HCT116 (cell line): ENCODE measurements around the gene NLRP12. TPM values are rescaled to one million over a fixed set of nuclear protein-coding genes. Genes with fewer than 3 reads are reported as not detected.

Source experiments
- ATAC-seq: fragments of 200-7000 bp; cut with Tn5 transposase; 2 replicates; pipeline ENCODE4 v1.9.1; 2020; ENCODE audit warnings: mild to moderate bottlenecking, moderate library complexity
- BruUV-seq: library from RNA; stranded (reverse); fragments of 400-500 nt; replicated peaks from 2 replicates; lab custom pipeline; 2021; lab: Mats Ljungman, UMichigan
- CTCF ChIA-PET: fragments of 300-600 bp; sonication (Branson Sonifier 250); formaldehyde crosslinking; loops from one replicate; lab custom pipeline; 2021; ENCODE audit warnings: antibody characterized with exemption; lab: Charles Lee
- POLR2A ChIA-PET: fragments of 300-600, 350-600 bp; sonication (Branson Sonifier 250); formaldehyde crosslinking; loops from one replicate; lab custom pipeline; 2021; ENCODE audit warnings: antibody characterized with exemption; lab: Charles Lee
- RAD21 ChIA-PET, 2 experiments: fragments of 300-600 bp; sonication (Branson Sonifier 250); formaldehyde crosslinking; loops; one replicate each; lab custom pipeline; 2023; ENCODE audit warnings: low total read pairs in 2 of 2; ENCODE audit not compliant: uncharacterized antibody in 2 of 2, unreplicated experiment in 2 of 2, low non-redundant PET in 1 of 2; lab: Charles Lee
- DNase-seq: peaks from one replicate; pipeline ENCODE4 v3.0.0-alpha.2; 2010; ENCODE audit warnings: low read depth, low spot score
- H2AFZ ChIP-seq: fragments of 200-600 bp; shearing (Covaris generic), sonication (generic); 2 replicates; pipeline ENCODE4 v1.6.1; 2017; ENCODE audit warnings: low read depth, mixed run types, mixed read lengths, antibody characterized with exemption, low read length; ENCODE audit not compliant: poor library complexity, severe bottlenecking
- H3K27ac ChIP-seq: 2 replicates; pipeline ENCODE4 v1.5.1; 2012; ENCODE audit warnings: low read depth, low read length
- H3K27me3 ChIP-seq: fragments of 200-600 bp; sonication (generic); 2 replicates; pipeline ENCODE4 v1.6.1; 2016; ENCODE audit warnings: mixed run types, low read length, mixed read lengths; ENCODE audit not compliant: insufficient read depth
- H3K36me3 ChIP-seq, 2 experiments: fragments of 200-500 bp in 1 of 2; fragments of 200-600 bp in 1 of 2; sonication (Bioruptor generic) in 1 of 2; sonication (generic) in 1 of 2; 2 replicates each; pipeline versions ENCODE4 v1.5.1 to v1.6.1; 2014 to 2016; ENCODE audit warnings: low read length in 2 of 2, inconsistent platforms in 1 of 2, mixed read lengths in 1 of 2, mixed run types in 1 of 2; ENCODE audit not compliant: insufficient read depth in 2 of 2, control insufficient read depth in 1 of 2
- H3K4me1 ChIP-seq, 2 experiments: fragments of 200-600 bp in 1 of 2; sonication (generic) in 1 of 2; 2 replicates each; pipeline versions ENCODE4 v1.5.1 to v1.6.1; 2012 to 2017; ENCODE audit warnings: low read length in 2 of 2, inconsistent platforms in 1 of 2, mild to moderate bottlenecking in 1 of 2, mixed read lengths in 1 of 2, mixed run types in 1 of 2, moderate library complexity in 1 of 2; ENCODE audit not compliant: insufficient read depth in 2 of 2, control insufficient read depth in 1 of 2
- H3K4me2 ChIP-seq: fragments of 200-600 bp; sonication (generic); 2 replicates; pipeline ENCODE4 v1.6.1; 2017; ENCODE audit warnings: mixed run types, low read length, mixed read lengths
- H3K4me3 ChIP-seq, 2 experiments: fragments of 200-600 bp in 1 of 2; sonication (generic) in 1 of 2; replicated peaks in 1 of 2; 2 replicates each; pipeline ENCODE4 v1.5.1; 2011 to 2016; ENCODE audit warnings: low read length in 2 of 2, control low read depth in 1 of 2, low read depth in 1 of 2, mild to moderate bottlenecking in 1 of 2, mixed read lengths in 1 of 2, mixed run types in 1 of 2
- H3K79me2 ChIP-seq: fragments of 200-600 bp; sonication (generic); 2 replicates; pipeline ENCODE4 v1.6.1; 2017; ENCODE audit warnings: mild to moderate bottlenecking, mixed run types, low read length, moderate library complexity, mixed read lengths; ENCODE audit not compliant: insufficient read depth
- H3K9ac ChIP-seq: fragments of 200-600 bp; sonication (generic); 2 replicates; pipeline ENCODE4 v1.6.1; 2016; ENCODE audit warnings: low read length, mixed read lengths
- H3K9me2 ChIP-seq: fragments of 200-600 bp; sonication (generic), shearing (Covaris generic); 2 replicates; pipeline ENCODE4 v1.6.1; 2017; ENCODE audit warnings: mixed run types, mild to moderate bottlenecking, moderate library complexity; ENCODE audit not compliant: insufficient read depth
- H3K9me3 ChIP-seq, 2 experiments: fragments of 200-500 bp in 1 of 2; fragments of 200-600 bp in 1 of 2; sonication (Bioruptor generic) in 1 of 2; sonication (generic) in 1 of 2; 2 replicates each; pipeline ENCODE4 v1.6.1; 2014 to 2017; ENCODE audit warnings: low read length in 2 of 2, mixed read lengths in 2 of 2, inconsistent platforms in 1 of 2, low read depth in 1 of 2, mild to moderate bottlenecking in 1 of 2, mixed run types in 1 of 2, moderate library complexity in 1 of 2; ENCODE audit not compliant: control insufficient read depth in 1 of 2, insufficient read depth in 1 of 2
- H4K20me1 ChIP-seq: fragments of 200-600 bp; sonication (generic), shearing (Covaris generic); 2 replicates; pipeline ENCODE4 v1.6.1; 2017; ENCODE audit warnings: mixed run types, mild to moderate bottlenecking, moderate library complexity; ENCODE audit not compliant: insufficient read depth
- CBX3 ChIP-seq: IDR thresholded peaks from 2 replicates; pipeline ENCODE4 v1.6.1; 2012; ENCODE audit warnings: low read depth
- CEBPB ChIP-seq: IDR thresholded peaks from 2 replicates; pipeline ENCODE4 v1.6.1; 2012; ENCODE audit warnings: low read depth
- CTCF ChIP-seq, 3 experiments: fragments of 200-600 bp in 1 of 3; sonication (generic) in 1 of 3; IDR thresholded peaks in 2 of 3; conservative IDR thresholded peaks in 1 of 3; 2 replicates each; pipeline ENCODE4 v1.5.1; 2012 to 2017; ENCODE audit warnings: low read depth in 2 of 3, low read length in 2 of 3, antibody characterized with exemption in 1 of 3, borderline replicate concordance in 1 of 3, control low read depth in 1 of 3, mild to moderate bottlenecking in 1 of 3, mixed read lengths in 1 of 3, mixed run types in 1 of 3, moderate library complexity in 1 of 3; ENCODE audit not compliant: insufficient read depth in 1 of 3
- ELF1 ChIP-seq: IDR thresholded peaks from 2 replicates; pipeline ENCODE4 v1.6.1; 2012; ENCODE audit warnings: low read depth, borderline replicate concordance
- EZH2 ChIP-seq: fragments of 200-600 bp; sonication (generic); IDR thresholded peaks from 2 replicates; pipeline ENCODE4 v1.6.1; 2017; ENCODE audit warnings: antibody characterized with exemption, mixed run types
- EZH2phosphoT487 ChIP-seq: fragments of 200-600 bp; IDR thresholded peaks from 2 replicates; pipeline ENCODE4 v1.6.1; 2018; ENCODE audit warnings: antibody characterized with exemption, borderline replicate concordance
- FOSL1 ChIP-seq: IDR thresholded peaks from 2 replicates; pipeline ENCODE4 v1.6.1; 2012; ENCODE audit warnings: low read depth
- JUND ChIP-seq: IDR thresholded peaks from 2 replicates; pipeline ENCODE4 v1.6.1; 2012
- MAX ChIP-seq: IDR thresholded peaks from 2 replicates; pipeline ENCODE4 v1.6.1; 2012
- POLR2A ChIP-seq: IDR thresholded peaks from 2 replicates; pipeline ENCODE4 v1.7.0; 2011; ENCODE audit warnings: borderline replicate concordance; ENCODE audit not compliant: insufficient read depth, insufficient read length; ENCODE audit errors: extremely low read depth
- POLR2AphosphoS5 ChIP-seq: IDR thresholded peaks from 2 replicates; pipeline ENCODE4 v1.6.1; 2011; ENCODE audit warnings: mild to moderate bottlenecking, low read depth, low read length, moderate library complexity
- SIN3A ChIP-seq: IDR thresholded peaks from 2 replicates; pipeline ENCODE4 v1.6.1; 2012; ENCODE audit warnings: low read depth
- SRF ChIP-seq: IDR thresholded peaks from 2 replicates; pipeline ENCODE4 v1.6.1; 2012; ENCODE audit warnings: low read depth
- TCF7L2 ChIP-seq: IDR thresholded peaks from 2 replicates; pipeline ENCODE4 v1.7.0; 2011; ENCODE audit warnings: borderline replicate concordance, inconsistent platforms; ENCODE audit not compliant: insufficient read depth, insufficient read length; ENCODE audit errors: extremely low read depth
- YY1 ChIP-seq: IDR thresholded peaks from 2 replicates; pipeline ENCODE4 v1.6.1; 2011; ENCODE audit warnings: low read length, low read depth, moderate library complexity, mild to moderate bottlenecking; ENCODE audit not compliant: insufficient replicate concordance; ENCODE audit errors: extremely low read depth
- ZBTB33 ChIP-seq: IDR thresholded peaks from 2 replicates; pipeline ENCODE4 v1.6.1; 2011; ENCODE audit warnings: mild to moderate bottlenecking, low read length, moderate library complexity; ENCODE audit not compliant: insufficient replicate concordance; ENCODE audit errors: extremely low read depth
- ZFX ChIP-seq: fragments of 450-650 bp; IDR thresholded peaks from 2 replicates; pipeline ENCODE4 v1.6.1; 2017
- ZNF274 ChIP-seq: fragments of 200-500 bp; sonication (Bioruptor generic); IDR thresholded peaks from 2 replicates; pipeline ENCODE4 v1.6.1; 2014; ENCODE audit warnings: mild to moderate bottlenecking, low read depth, low read length, inconsistent platforms
- intact Hi-C: fragments of 100-400 bp; cut with micrococcal nuclease; formaldehyde crosslinking; loops from 2 replicates; pipeline ENCODE4 v1.10.0; 2022
- total RNA-seq: library from RNA; stranded (reverse); gene quantifications from one replicate; pipeline ENCODE4 v1.2.1, GENCODE V29; 2021; ENCODE audit not compliant: unreplicated experiment
- TF ChIP-seq, protein P1 (sequence below): IDR thresholded peaks from 2 replicates; pipeline ENCODE4 v1.6.1; 2012; ENCODE audit warnings: low read depth

NLRP12 gene
- total RNA-seq, 1 experiment from 2014 or later, result 0.25 TPM

GRCh38 chr19:53872762-53873161, 48.6 kb upstream of the NLRP12 start:
- Histone ChIP-seq H2AFZ (no peak overlapping the region), H3K4me2 (no peak overlapping the region), H3K4me1 (peaks cover 0 to 14% of the 10 kb centered on the region in 2 experiments; a peak in 1 of 4 replicates), H3K27ac (no peak overlapping the region), H3K9me2 (no peaks in the 10 kb centered on the region), H3K9ac (no peak overlapping the region), H3K27me3 (no peaks in the 10 kb centered on the region), H3K79me2 (peaks cover 41% of the 10 kb centered on the region), H3K36me3 (peaks cover 20 to 21% of the 10 kb centered on the region in 2 experiments), H3K4me3 (no peak overlapping the region), H4K20me1 (no peaks in the 10 kb centered on the region), H3K9me3 (no peaks in the 10 kb centered on the region)
- ChIA-PET POLR2A (no interaction called here), RAD21 (no interaction called here), CTCF (no interaction called here)
- DNase-seq (no peak), ATAC-seq (no peak)
- intact Hi-C loops, result no loop called here
- TF ChIP-seq CEBPB (no peak), POLR2A (no peak), MAX (no peak), YY1 (no peak), CTCF (IDR thresholded peaks at IDR 0.05 in 2 of 3, conservative IDR thresholded peaks at IDR 0.05 in 1 of 3; ENCODE audit: borderline replicate concordance in 1 of 3, insufficient read depth in 1 of 3, low read depth in 2 of 3, low read length in 2 of 3) (no peak), CBX3 (no peak), FOSL1 (no peak), ZNF274 (no peak), ELF1 (no peak), EZH2phosphoT487 (no peak), SIN3A (no peak), POLR2AphosphoS5 (no peak), JUND (no peak), SRF (no peak), TCF7L2 (no peak), ZFX (no peak), ZBTB33 (no peak), EZH2 (no peak)
- TF ChIP-seq, protein P1, sequence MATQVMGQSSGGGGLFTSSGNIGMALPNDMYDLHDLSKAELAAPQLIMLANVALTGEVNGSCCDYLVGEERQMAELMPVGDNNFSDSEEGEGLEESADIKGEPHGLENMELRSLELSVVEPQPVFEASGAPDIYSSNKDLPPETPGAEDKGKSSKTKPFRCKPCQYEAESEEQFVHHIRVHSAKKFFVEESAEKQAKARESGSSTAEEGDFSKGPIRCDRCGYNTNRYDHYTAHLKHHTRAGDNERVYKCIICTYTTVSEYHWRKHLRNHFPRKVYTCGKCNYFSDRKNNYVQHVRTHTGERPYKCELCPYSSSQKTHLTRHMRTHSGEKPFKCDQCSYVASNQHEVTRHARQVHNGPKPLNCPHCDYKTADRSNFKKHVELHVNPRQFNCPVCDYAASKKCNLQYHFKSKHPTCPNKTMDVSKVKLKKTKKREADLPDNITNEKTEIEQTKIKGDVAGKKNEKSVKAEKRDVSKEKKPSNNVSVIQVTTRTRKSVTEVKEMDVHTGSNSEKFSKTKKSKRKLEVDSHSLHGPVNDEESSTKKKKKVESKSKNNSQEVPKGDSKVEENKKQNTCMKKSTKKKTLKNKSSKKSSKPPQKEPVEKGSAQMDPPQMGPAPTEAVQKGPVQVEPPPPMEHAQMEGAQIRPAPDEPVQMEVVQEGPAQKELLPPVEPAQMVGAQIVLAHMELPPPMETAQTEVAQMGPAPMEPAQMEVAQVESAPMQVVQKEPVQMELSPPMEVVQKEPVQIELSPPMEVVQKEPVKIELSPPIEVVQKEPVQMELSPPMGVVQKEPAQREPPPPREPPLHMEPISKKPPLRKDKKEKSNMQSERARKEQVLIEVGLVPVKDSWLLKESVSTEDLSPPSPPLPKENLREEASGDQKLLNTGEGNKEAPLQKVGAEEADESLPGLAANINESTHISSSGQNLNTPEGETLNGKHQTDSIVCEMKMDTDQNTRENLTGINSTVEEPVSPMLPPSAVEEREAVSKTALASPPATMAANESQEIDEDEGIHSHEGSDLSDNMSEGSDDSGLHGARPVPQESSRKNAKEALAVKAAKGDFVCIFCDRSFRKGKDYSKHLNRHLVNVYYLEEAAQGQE, result no peak
- BruUV-seq, result no TSS peak
